AG20443 (cell line): ENCODE results near the gene CHCHD5.
"Not testable (repeated sequence)": the region's sequence is repeated elsewhere in the genome, so short reads cannot be mapped to it uniquely, and the experiment has no call there.

ENCODE experiments used
- DNase-seq: peaks from one replicate; pipeline ENCODE4 v3.0.0; 2012; ENCODE audit warnings: low spot score, mixed read lengths

Gene CHCHD5, protein sequence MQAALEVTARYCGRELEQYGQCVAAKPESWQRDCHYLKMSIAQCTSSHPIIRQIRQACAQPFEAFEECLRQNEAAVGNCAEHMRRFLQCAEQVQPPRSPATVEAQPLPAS

GRCh38 chr2:112584134-112584890, at the start of gene CHCHD5:
TSS of gene CHCHD5 (plus strand) at chr2:112584609. CDS start at chr2:112584648, 39 bp downstream.
- DNase-seq, result peak; percentile 94

- no peak for DNase-seq
These were observed 49.6 kb upstream of the CHCHD5 start for GRCh38 chr2:112534826-112535225.

- DNase-seq, result not testable (repeated sequence)
These were observed 47.7 kb upstream of the CHCHD5 start for GRCh38 chr2:112536665-112537064.

GRCh38 chr2:112539306-112539705, 45.1 kb upstream of the CHCHD5 start:
- no peak for DNase-seq

GRCh38 chr2:112540906-112541305, 43.5 kb upstream of the CHCHD5 start:
- no peak for DNase-seq

DNA sequence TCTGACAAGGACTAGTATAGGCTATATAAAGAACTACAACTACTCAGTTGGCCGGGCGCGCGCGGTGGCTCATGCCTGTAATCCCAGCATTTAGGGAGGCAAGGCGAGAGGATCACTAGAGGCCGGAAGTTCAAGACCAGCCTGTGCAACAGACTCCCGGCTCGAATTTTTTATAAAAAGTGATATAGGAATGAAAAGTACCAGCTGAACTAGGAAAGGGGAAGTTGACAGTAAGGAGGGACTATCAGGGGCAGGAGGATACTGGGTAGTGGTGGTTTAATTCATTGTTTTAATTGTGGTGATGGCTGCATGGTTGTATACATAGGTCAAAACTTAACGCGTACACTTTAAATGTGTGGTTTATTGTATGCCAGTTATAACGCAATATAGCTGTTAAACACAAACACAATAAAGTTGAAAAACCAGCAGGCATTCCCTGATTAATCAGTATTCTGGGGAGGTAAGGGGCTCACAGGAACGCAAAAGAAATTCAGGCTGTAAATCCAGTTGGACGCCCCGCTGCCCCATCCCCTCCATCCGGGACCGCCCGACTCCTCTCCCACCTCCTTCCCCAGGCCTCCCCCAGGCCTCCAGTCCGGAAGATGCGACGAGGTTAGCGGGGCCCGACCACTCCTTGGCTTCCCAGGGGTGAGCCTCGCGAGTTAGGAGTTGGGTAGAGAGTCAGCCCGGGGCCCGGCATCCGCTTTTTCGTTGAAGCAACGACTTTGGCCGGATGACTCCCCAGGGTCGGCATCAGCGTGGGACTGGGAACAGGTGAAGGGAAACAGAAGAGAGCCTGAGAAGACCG, 42.9 kb upstream of the CHCHD5 start:
- peak; percentile 87 for DNase-seq

GRCh38 chr2:112542123-112542983, 42.1 kb upstream of the CHCHD5 start, which contains the start of gene POLR1B:
TSS of gene POLR1B (plus strand) at chr2:112542465. CDS start at chr2:112542495, 30 bp downstream.
- peak; percentile 91 for DNase-seq

GRCh38 chr2:112542984-112543661, 41.3 kb upstream of the CHCHD5 start:
- DNase-seq, result peak; percentile 21

DNA sequence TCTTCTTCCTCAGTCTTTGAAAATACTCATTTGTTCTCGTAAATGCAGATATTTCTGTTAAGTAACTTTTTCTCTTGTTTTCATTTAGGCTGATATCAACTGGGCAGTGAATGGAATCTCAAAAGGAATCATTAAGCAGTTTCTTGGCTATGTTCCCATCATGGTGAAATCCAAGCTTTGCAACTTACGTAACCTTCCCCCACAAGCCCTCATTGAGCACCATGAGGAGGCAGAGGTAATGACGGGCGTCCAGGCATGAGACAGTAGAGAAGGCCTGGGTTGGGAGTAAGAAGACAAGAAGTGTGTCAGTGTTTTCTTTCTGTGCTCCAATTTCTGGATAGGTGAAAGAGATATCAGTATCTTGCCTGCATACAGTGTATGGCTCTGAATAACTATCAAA, 37.1 kb upstream of the CHCHD5 start:
- DNase-seq, result no peak

GRCh38 chr2:112548980-112549379, 35.4 kb upstream of the CHCHD5 start:
- DNase-seq, result no peak

- DNase-seq, result no peak
These were observed 18.3 kb upstream of the CHCHD5 start for GRCh38 chr2:112566104-112566503.

GRCh38 chr2:112566508-112566907, 17.9 kb upstream of the CHCHD5 start:
- not testable (repeated sequence) for DNase-seq

- DNase-seq, result no peak
These were observed 12.4 kb upstream of the CHCHD5 start for GRCh38 chr2:112572005-112572404.

DNA sequence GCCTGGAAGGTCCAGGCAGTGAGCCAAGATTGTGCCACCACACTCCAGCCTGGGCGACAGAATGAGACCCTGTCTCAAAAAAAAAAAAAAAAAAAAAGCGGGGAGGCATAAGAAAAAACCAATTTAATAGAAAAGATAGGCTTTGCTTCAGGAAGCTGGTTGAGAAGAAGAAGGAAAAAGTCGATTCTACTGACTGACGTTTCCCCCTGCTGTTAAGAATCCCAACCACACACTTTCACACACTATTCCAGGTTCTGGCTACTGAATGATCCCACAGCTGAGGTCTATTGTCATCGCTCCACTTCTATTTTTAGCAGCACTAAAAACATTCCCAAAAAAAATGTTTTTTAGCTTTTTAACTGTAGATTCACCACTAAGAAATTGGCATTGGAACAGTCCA, 6.7 kb upstream of the CHCHD5 start:
- DNase-seq, result peak; percentile 34

DNA sequence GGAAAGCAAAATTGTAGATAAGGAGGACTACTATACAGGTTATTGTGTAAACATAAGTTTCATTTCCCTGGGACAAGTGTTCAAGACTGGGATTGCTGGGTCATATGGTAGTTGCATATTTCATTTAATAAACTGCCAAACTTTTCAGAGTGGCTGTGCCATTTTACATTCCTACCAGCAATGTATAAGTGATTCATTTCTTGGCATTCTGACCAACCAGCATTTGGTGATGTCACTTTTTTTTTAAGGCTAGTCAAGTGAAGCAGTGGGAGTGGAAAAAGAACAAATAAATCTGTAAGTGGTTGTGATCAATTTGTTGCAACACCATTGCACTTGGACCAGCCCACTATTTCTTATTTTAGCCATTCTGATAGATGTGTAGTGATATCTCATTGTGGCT, 5.2 kb upstream of the CHCHD5 start:
- peak; percentile 27 for DNase-seq

DNA sequence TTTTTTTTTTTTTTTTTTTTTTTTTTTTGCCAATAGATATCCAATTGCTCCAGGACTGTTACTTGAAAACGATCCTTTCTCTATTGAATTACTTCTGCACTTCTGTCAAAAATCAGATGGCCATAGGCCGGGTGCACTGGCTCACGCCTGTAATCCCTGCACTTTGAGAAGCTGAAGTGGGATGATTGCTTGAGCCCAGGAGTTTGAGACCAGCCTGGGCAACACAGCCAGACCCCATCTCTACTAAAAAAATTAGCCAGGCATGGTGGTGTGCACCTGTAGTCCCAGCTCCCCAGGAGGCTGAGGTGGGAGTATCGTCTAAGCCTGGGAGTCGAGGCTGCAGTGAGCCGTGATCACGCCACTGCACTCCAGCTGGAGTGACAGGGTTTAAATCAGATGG, 4.3 kb upstream of the CHCHD5 start:
- no peak for DNase-seq

- peak; percentile 35 for DNase-seq
These were observed 2.1 kb upstream of the CHCHD5 start for GRCh38 chr2:112582314-112582746.

- no peak for DNase-seq
These were observed 794 bp upstream of the CHCHD5 start for GRCh38 chr2:112583497-112584133.

DNA sequence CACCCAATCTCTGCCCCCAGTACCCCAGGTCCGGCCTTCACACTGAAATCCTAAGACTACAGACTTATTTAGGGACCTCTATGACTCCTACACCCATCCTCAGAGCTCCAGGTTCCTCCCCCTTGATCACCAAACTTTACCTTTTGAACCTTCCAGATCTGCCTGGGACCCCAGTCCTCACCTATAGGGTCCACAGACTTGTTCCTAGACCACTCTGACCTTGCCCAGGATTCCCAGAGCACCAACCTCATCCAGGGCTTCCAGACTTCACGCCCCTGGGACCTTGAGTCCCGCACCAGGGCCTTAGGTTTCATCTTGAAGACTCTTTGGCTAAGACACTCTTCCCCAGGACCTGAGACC, 462 bp downstream of the CHCHD5 start:
- no peak for DNase-seq

GRCh38 chr2:112585400-112585799, 991 bp downstream of the CHCHD5 start:
- DNase-seq, result no peak
